Activated CD4-positive, alpha-beta T cell treated with anti-CD3 and anti-CD28 coated beads, Interleukin-2, amount 50 U/mL, for 4 hours (primary cell): ENCODE measurements around the gene GMEB2.
"Not testable (repeated sequence)": the region's sequence is repeated elsewhere in the genome, so short reads cannot be mapped to it uniquely, and the experiment has no call there.

ENCODE experiments used
- DNase-seq, 2 experiments: peaks; one replicate each; pipeline ENCODE4 v3.0.0-alpha.2; 2020

GMEB2 gene

GRCh38 chr20:63610581-63611435 is 16.1 kb downstream of the GMEB2 start:
- DNase-seq, result no peak

DNA sequence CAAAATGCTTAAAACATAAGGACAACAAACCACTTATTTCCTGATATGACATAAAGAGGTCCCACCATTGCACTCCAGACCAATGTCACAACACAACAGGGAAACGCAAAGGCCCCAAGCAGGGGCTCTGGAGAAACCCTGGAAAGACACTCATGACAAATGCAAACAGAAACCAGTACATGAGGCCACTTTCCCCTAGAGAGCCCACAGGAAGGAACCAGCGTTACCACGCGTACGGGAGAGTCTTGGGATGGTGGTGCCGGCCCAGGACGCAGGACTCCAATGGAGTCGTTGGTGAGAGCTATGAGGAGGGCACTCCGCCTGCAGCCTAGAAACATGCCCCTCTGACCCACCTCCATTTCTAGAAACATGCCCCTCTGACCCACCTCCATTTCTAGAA is 20.2 kb downstream of the GMEB2 start:
- no peak for DNase-seq

DNA sequence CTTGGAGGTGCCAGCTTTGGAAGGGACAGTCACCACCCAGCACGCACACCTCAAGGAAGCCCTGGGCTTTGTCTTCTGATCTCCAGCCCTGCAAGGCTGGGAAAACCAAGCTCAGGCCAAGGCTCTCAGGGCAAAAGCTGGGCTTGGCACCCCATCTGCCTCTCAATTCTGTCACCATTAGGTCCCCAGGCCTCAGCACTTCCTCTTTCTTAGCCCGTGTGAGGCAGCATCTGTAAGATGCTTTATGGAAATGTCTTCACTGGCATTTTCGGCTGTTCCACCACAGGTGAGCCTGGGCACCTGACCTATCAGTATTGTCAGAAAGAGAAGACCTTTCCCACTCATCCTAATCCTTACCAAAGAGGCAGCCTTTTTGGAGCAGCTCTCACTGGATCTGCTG is 24.6 kb downstream of the GMEB2 start:
- DNase-seq, result no peak

DNA sequence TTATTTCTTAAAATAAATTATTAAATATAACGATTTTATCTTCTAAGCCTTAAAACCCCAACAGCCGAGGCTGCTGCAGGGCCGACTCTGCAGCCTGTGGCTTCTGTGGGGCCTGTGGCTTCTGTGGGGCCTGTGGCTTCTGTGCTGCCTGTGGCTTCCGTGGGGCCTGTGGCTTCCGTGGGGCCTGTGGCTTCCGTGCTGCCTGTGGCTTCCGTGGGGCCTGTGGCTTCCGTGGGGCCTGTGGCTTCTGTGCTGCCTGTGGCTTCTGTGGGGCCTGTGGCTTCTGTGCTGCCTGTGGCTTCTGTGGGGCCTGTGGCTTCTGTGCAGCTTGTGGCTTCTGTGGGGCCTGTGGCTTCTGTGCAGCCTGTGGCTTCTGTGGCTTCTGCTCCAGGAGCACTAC is 25.2 kb downstream of the GMEB2 start:
- not testable (repeated sequence) for DNase-seq

DNA sequence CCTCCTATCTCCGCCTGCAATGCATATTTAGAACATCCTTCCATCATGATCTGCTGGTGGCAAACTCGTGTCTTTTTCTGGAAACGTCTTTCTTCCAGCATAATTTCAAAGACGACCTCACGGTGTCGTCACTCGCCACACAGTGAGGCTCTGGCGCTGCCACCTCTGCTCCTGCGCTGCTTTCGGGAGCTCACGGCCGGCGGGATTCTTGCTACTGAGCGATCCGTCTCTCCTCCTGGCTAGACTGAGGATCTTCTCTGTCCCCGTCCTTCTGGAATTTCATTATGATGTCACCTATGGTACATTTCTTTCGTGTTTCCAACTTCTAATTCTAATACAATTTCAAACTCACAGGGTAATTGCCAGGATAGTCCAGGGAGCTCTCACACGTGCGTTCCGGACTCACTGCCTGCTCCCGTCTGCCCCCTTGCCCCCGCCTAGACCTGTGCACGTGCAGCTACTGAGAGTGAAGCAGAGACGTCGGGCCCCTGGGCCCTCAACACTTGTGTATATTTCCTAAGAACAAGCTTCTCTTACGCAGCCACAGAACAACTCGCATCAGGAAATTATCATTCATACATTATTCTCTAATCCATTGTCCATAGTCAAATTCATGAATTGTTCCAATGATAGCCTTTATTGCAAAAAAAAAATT is 27.4 kb downstream of the GMEB2 start:
- no peak for DNase-seq

DNA sequence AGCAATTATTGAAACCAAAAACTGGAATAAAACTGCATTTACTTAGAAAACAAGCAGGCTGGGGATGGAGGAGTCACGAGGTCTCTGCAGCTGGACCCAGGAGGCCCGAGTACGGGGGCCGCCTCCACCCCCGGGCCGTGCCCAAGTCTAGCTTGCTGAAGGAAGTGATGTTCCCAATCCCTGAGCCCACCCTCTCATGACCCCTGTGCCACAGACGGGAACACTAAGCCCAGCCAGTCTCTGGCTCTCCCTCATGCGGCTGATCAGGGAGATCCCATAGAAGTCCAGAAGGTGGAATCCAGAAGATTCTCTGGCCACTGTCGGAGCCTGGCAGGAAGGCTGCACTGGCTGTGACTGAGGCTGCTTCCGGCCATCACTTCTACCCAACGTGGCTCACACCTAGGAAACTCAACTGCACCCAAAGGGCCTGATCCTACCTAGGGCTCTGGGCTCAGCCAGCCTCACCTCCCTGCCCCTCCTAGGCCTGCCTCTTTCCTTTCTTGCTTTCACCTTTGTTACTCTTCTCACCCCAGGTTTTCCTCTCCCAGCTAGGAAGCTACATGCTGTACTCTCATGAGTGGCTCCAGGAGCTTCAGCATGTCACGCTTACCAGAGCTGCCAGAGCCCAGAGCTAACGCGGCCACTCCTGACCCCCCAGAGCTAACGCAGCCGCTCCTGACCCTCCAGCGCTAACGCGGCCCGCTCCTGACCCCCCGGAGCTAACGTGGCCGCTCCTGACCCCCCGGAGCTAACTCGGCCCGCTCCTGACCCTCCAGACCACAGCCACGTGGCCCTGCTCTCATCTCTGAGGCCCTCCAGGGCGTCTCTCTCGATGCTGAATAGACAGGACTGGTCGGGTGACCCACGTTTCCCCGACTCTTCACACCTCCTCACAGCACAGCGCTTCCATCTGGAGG is 28.2 kb downstream of the GMEB2 start:
- DNase-seq, result no peak

GRCh38 chr20:63597651-63598478 is 29.0 kb downstream of the GMEB2 start:
- no peak for DNase-seq

DNA sequence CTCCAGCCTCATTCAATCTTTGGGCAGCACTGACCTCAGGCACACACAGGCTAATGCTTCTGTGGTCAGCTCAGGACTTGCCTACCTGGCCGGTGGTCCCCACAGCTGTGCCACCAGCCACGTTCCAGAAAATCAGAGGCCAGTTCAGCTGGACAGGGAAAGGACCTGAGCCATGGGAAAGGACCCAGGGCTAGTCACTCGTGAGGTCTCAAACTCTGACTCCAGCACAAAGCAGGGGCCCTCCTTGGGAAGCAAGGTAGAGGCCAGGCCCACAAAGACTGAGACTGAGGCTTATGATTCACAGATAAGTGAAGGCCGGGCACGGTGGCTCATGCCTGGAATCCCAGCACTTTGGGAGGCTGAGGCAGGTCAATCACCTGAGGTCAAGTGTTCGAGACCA is 30.5 kb downstream of the GMEB2 start:
- DNase-seq, result no peak

GRCh38 chr20:63595416-63596127 is 31.3 kb downstream of the GMEB2 start:
- DNase-seq, result no peak

GRCh38 chr20:63594043-63594561 is 32.8 kb downstream of the GMEB2 start:
- no peak for DNase-seq

- DNase-seq, result no peak
Measured at GRCh38 chr20:63592661-63593060, 34.2 kb downstream of the GMEB2 start.

GRCh38 chr20:63591786-63592355 is 35.0 kb downstream of the GMEB2 start:
- DNase-seq, result no peak

DNA sequence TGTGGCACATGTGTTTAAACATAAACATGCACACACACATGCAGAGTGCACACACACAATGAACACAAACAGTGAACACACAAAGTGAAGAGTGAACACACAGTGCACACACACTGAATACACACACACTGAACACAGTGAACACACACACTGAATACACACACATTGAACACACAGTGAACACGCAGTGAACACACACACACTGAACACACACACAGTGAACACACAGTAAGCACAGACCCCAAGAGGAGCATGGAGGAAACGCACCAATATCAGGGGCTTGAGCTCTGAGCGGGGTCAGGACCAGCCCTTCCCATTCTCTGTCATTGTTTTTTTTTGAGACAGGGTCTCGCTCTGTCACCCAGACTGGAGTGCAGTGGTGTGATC is 35.8 kb downstream of the GMEB2 start:
- DNase-seq, result no peak

GRCh38 chr20:63590218-63591146 is 36.4 kb downstream of the GMEB2 start:
- DNase-seq, result no peak

DNA sequence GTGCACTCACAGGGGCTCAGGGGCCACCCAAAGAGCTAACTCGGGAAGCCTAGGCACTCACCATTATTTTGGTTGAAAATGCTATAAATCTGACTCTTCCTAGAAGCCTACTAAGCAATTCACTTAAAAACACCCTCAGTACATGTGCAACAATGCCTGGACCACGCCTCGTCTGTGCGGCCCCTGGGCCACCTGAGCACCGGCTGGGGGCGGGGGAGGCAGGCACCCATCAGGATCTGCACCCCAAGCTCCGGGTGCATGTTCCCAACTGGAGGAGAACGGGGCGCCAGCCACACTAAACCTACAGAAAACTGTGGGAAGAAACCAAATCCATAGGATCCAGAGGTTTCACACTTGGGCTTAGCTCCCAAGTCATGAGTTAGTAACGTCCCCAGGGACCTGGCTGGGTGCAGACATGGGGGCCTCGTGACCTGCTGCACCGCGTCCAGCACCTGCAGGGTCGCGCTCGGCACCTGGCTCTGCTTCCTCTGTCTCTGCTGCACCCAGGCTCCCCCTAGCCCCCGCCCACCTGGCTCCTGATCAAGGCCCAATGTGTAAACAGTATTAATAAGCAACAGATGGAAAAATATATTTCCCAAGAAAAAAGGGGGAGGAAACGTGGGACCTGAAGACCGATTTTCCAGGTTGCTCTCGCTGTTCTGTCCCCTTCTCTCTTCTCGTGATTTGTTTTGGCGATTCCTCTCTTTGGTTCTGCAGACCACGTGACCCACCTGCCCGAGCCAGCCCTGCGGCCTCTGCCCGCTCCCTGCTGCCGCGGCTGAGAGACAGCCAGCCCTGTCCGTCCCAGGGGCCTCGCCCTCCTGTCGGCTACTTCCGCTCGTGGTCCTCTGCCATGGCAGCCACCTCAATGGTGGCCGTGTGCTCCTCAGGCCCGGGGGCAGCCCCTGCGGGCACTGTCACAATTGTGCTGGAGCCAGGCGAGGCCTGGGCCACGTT is 37.4 kb downstream of the GMEB2 start:
- no peak for DNase-seq

DNA sequence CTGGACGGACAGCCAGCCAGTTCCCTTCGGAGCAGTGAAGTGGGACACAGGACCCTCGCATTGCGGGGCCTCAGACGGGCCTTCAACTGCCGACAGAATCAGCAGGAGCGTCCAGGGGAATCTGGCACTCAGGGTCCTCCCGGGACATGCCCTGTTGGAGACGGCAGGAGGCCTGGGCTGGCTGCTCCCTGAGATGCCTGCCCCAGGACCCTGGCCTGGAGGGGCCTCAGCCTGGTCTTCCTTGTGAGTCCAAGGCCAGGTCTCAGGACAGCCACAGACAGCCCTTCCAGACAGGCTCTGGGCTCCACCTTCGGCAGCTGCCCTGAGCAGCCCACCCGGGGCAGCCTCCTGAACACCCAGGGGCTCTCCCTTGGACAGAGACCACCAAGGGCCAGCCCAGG is 38.3 kb downstream of the GMEB2 start:
- no peak for DNase-seq

DNA sequence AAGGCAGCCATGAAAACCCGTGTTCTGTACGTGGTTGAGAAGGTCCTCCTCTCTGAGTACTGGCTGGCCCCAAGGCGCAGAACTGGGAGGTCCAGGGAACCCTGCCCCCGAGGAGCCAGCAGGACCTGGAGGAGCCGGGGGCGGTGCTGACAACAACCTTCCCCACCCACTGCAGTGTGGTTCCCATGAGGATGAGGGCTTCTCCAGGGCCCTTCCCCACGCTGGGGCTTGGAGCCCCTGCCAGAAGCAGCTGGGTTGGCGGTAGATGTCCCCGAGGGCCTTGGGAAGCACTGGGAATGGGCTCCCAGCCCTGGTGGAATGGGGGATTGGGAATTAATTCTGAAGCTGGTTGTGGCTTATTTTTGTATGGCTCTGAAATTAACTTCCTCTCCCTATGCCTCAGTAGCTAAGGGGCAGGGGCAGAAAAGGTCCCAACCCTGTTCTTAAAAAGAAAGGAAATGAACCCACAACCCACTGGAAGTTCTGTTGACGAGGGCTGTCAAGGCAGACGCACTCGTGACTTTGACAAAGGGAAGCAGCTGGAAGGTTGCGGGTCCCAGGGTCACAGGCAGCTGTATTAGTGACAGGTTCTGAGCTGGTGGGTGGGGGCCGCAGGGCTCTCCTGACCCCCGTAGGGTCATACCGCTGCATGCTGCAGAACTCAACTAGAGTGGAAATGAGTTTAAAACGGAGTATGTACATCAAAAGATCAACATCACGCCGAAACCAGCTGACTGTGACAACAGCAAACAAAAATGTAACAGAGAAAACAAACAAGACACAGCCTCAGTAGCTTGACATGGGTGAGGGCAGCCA is 38.9 kb downstream of the GMEB2 start:
- no peak for DNase-seq

- no peak for DNase-seq
Measured at GRCh38 chr20:63587256-63587655, 39.6 kb downstream of the GMEB2 start.
